HepG2 (cell line): Measurements from ENCODE around the gene USP25. TPM values are rescaled to one million over a fixed set of nuclear protein-coding genes. Genes with fewer than 3 reads are reported as not detected.
A peak's percentile ranks its signal among the peaks of the same experiment; 100 is the strongest.

Experiments
- ATAC-seq: fragments of 200-7000 bp; cut with Tn5 transposase; 3 replicates; pipeline ENCODE4 v1.9.1; 2020; ENCODE audit warnings: mild to moderate bottlenecking, moderate library complexity
- BruUV-seq: library from RNA; stranded (reverse); fragments of 400-500 nt; replicated peaks from 2 replicates; lab custom pipeline; 2021; lab: Mats Ljungman, UMichigan
- CTCF ChIA-PET: fragments of 300-600 bp; formaldehyde crosslinking; extraction: SDS; loops from one replicate; lab custom pipeline; 2021; ENCODE audit warnings: low total read pairs, inconsistent platforms, low intra/inter-chr PET ratio; lab: Yijun Ruan, JAX
- POLR2A ChIA-PET: fragments of 350-600 bp; sonication (Branson Sonifier 250); formaldehyde crosslinking; loops from one replicate; lab custom pipeline; 2020; ENCODE audit warnings: antibody characterized with exemption, inconsistent platforms; lab: Yijun Ruan, JAX
- DNase-seq: peaks from one replicate; pipeline ENCODE4 v3.0.0-alpha.2; 2015; ENCODE audit warnings: low spot score
- FAIRE-seq: peaks from 3 replicates; lab custom pipeline; 2011; peaks lifted over from hg19 to GRCh38; lab: Jason Lieb, UNC
- H2AFZ ChIP-seq: one replicate; pipeline ENCODE4 v1.6.1; 2011; ENCODE audit warnings: low read length, inconsistent platforms
- H3K27ac ChIP-seq: fragments of 300-600 bp; 3 replicates; pipeline ENCODE4 v1.8.0; 2011; ENCODE audit warnings: mixed run types, mild to moderate bottlenecking, mixed read lengths, low read length, inconsistent platforms; ENCODE audit not compliant: insufficient read depth; ENCODE audit errors: extremely low read length
- H3K27me3 ChIP-seq, 2 experiments: fragments of 200-600 bp in 1 of 2; 2 replicates in 1 of 2; 3 replicates in 1 of 2; pipeline versions ENCODE4 v1.6.0 to v1.8.0; 2011; ENCODE audit warnings: low read length in 2 of 2, mild to moderate bottlenecking in 2 of 2, moderate library complexity in 2 of 2, inconsistent platforms in 1 of 2; ENCODE audit not compliant: insufficient read depth in 2 of 2, control insufficient read depth in 1 of 2
- H3K36me3 ChIP-seq, 2 experiments: fragments of 200-600 bp in 1 of 2; replicated peaks in 1 of 2; 2 replicates in 1 of 2; 3 replicates in 1 of 2; pipeline versions ENCODE4 v1.5.1 to v1.8.0; 2011; ENCODE audit warnings: low read length in 2 of 2, inconsistent platforms in 1 of 2; ENCODE audit not compliant: insufficient read depth in 2 of 2, control insufficient read depth in 1 of 2
- H3K4me1 ChIP-seq: 2 replicates; pipeline ENCODE4 v1.5.1; 2012; ENCODE audit warnings: low read length, inconsistent platforms; ENCODE audit not compliant: insufficient read depth
- H3K4me2 ChIP-seq: 2 replicates; pipeline ENCODE4 v1.6.0; 2011; ENCODE audit warnings: low read depth, low read length, inconsistent platforms
- H3K4me3 ChIP-seq, 3 experiments: fragments of 200-600 bp in 1 of 3; sonication (generic), shearing (Covaris generic) in 1 of 3; replicated peaks in 1 of 3; 2 replicates each; pipeline ENCODE4 v1.5.1; 2011 to 2016; ENCODE audit warnings: low read length in 3 of 3, inconsistent platforms in 2 of 3, low read depth in 2 of 3, mild to moderate bottlenecking in 2 of 3, control low read depth in 1 of 3, mixed read lengths in 1 of 3; ENCODE audit not compliant: insufficient read depth in 1 of 3
- H3K79me2 ChIP-seq: one replicate; pipeline ENCODE4 v1.6.1; 2011; ENCODE audit warnings: low read length, inconsistent platforms; ENCODE audit not compliant: insufficient read depth
- H3K9ac ChIP-seq: 2 replicates; pipeline ENCODE4 v1.6.0; 2011; ENCODE audit warnings: mild to moderate bottlenecking, low read depth, low read length, inconsistent platforms; ENCODE audit not compliant: insufficient read depth
- H3K9me3 ChIP-seq: 2 replicates; pipeline ENCODE4 v1.5.1; 2012; ENCODE audit warnings: mild to moderate bottlenecking, low read length
- H4K20me1 ChIP-seq: 2 replicates; pipeline ENCODE4 v1.6.0; 2011; ENCODE audit warnings: inconsistent platforms, mild to moderate bottlenecking, low read length, moderate library complexity; ENCODE audit not compliant: insufficient read depth
- MAFF ChIP-seq: IDR thresholded peaks from 2 replicates; pipeline ENCODE4 v1.6.1; 2011; ENCODE audit warnings: low read depth, low read length, improper control_type of control experiment
- MAFK ChIP-seq, 2 experiments: IDR thresholded peaks in 1 of 2; conservative IDR thresholded peaks in 1 of 2; 2 replicates each; pipeline ENCODE4 v1.6.1; 2011; ENCODE audit warnings: improper control_type of control experiment in 2 of 2, low read length in 2 of 2
- PHB2 ChIP-seq: fragments of 450-650 bp; IDR thresholded peaks from 2 replicates; pipeline ENCODE4 v1.6.1; 2018; ENCODE audit not compliant: partially characterized antibody
- POLR2AphosphoS5 ChIP-seq: IDR thresholded peaks from 2 replicates; pipeline ENCODE4 v1.6.1; 2012; ENCODE audit warnings: low read depth, low read length
- ZNF557 ChIP-seq: sonication (generic); formaldehyde crosslinking; IDR thresholded peaks from 2 replicates; pipeline ENCODE4 v1.4.0; 2020; ENCODE audit warnings: missing genetic modification reagents
- ZSCAN20 ChIP-seq: sonication (generic); formaldehyde crosslinking; IDR thresholded peaks from 2 replicates; pipeline ENCODE4 v1.4.0; 2020; ENCODE audit warnings: missing genetic modification reagents, mild to moderate bottlenecking, borderline replicate concordance
- WGBS: methylation state at CpG from one replicate; pipeline ENCODE4 v1.1.6; 2017; ENCODE audit warnings: low lambda C conversion rate; 5-methylcytosine and 5-hydroxymethylcytosine counted together
- in situ Hi-C: cut with HindIII; loops from 2 replicates; pipeline ENCODE4 v1.10.0; 2017; ENCODE audit warnings: low pct_unique_long_range_greater_than_20kb; ENCODE audit not compliant: extremely low pct_ligation_motif_present
- intact Hi-C: fragments of 100-400 bp; cut with micrococcal nuclease; formaldehyde crosslinking; loops from one replicate; pipeline ENCODE4 v1.10.0; 2022; ENCODE audit not compliant: unreplicated experiment
- polyA plus RNA-seq, 8 experiments: library from polyadenylated mRNA; depleted of rRNA in 3 of 8; stranded (reverse) in 7 of 8; unstranded in 1 of 8; fragments of >200 nt; fragmentation: Illumina TruSeq in 4 of 8; extraction: Trizol in 4 of 8; gene quantifications; 2 replicates each; pipeline versions ENCODE4 v1.2.1 to v1.2.3, GENCODE V29; 2011 to 2016; ENCODE audit warnings: low read depth in 4 of 8, missing spikeins in 1 of 8, mixed read lengths in 1 of 8; ENCODE audit not compliant: insufficient read depth in 1 of 8
- total RNA-seq, 5 experiments: library from RNA; depleted of rRNA; stranded (reverse); fragments of >200 nt; fragmentation: Illumina TruSeq; extraction: Trizol; gene quantifications; 2 replicates each; pipeline ENCODE4 v1.2.3, GENCODE V29; 2016; ENCODE audit warnings: low read depth in 1 of 5
- TF ChIP-seq, protein P1 (sequence below): sonication (generic); formaldehyde crosslinking; IDR thresholded peaks from 2 replicates; pipeline ENCODE4 v1.4.0; 2020; ENCODE audit warnings: mild to moderate bottlenecking, missing genetic modification reagents, borderline replicate concordance
- TF ChIP-seq, protein P2 (sequence below): sonication (generic); formaldehyde crosslinking; IDR thresholded peaks from 2 replicates; pipeline ENCODE4 v1.4.0; 2020; ENCODE audit warnings: missing genetic modification reagents
- TF ChIP-seq, protein P3 (sequence below): sonication (generic); formaldehyde crosslinking; IDR thresholded peaks from 2 replicates; pipeline ENCODE4 v1.4.0; 2020; ENCODE audit warnings: missing genetic modification reagents, borderline replicate concordance

The USP25 gene
- total and polyA plus RNA-seq, 2 of the 13 experiments (the other 11 are each of a cell fraction or from before 2014, with no cell fraction given) = 12.4 to 26.3 TPM

DNA sequence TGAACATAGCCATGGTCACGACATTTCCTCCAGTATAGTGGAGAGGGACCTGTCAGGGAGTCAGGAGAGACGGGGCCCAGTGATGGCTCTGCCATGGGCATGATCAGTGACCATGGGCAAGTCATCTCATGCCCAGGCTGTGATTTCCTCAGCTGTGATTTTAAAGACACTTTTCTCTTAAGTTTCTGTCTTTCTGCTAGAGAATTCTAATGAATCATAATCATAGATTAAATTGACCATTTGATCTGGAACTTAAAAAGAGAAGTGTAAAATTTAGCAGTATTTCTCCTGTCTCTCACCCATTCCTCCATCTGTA, 112.7 kb downstream of the USP25 start (continued):
- TF ChIP-seq, protein P1, sequence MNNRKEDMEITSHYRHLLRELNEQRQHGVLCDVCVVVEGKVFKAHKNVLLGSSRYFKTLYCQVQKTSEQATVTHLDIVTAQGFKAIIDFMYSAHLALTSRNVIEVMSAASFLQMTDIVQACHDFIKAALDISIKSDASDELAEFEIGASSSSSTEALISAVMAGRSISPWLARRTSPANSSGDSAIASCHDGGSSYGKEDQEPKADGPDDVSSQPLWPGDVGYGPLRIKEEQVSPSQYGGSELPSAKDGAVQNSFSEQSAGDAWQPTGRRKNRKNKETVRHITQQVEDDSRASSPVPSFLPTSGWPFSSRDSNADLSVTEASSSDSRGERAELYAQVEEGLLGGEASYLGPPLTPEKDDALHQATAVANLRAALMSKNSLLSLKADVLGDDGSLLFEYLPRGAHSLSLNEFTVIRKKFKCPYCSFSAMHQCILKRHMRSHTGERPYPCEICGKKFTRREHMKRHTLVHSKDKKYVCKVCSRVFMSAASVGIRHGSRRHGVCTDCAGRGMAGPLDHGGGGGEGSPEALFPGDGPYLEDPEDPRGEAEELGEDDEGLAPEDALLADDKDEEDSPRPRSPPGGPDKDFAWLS (CRISPR knock-in tag) = no peak
- TF ChIP-seq ZSCAN20 (CRISPR knock-in tag) (no peak), POLR2AphosphoS5 (no peak)
- TF ChIP-seq, protein P2, sequence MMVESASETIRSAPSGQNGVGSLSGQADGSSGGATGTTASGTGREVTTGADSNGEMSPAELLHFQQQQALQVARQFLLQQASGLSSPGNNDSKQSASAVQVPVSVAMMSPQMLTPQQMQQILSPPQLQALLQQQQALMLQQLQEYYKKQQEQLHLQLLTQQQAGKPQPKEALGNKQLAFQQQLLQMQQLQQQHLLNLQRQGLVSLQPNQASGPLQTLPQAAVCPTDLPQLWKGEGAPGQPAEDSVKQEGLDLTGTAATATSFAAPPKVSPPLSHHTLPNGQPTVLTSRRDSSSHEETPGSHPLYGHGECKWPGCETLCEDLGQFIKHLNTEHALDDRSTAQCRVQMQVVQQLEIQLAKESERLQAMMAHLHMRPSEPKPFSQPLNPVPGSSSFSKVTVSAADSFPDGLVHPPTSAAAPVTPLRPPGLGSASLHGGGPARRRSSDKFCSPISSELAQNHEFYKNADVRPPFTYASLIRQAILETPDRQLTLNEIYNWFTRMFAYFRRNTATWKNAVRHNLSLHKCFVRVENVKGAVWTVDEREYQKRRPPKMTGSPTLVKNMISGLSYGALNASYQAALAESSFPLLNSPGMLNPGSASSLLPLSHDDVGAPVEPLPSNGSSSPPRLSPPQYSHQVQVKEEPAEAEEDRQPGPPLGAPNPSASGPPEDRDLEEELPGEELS (CRISPR knock-in tag) = no peak

DNA sequence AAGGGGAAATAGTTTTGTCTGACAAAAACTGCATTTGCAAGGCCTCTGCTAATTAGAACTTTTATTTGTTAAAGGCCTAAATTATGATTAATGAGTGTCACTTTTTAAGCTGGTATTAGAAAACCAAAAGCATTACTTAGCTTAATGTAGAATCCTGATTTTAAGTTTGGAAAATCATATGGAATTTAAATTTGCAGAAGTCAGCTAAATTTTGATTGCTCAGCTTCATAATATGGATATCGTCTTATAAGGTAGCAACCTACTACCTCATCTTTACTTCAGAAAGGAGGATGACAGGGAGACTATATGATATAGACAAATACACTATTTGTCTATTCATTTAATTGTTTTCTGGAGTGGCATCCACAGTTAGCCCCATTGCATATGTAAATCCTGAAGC, 114.0 kb downstream of the USP25 start:
- in situ Hi-C loops (no loop called here), intact Hi-C loops (no loop called here)
- ATAC-seq (no peak), DNase-seq (no peak), FAIRE-seq (no peak)
- BruUV-seq = no TSS peak
- no peaks in the 10 kb centered on the region for H4K20me1 ChIP-seq
- H3K27ac ChIP-seq = no peak overlapping the region
- H3K4me2 ChIP-seq = no peak overlapping the region
- peaks cover 2 to 13% of the 10 kb centered on the region in 2 experiments; a peak in 4 of 5 replicates for H3K36me3 ChIP-seq
- H3K4me1 ChIP-seq = no peaks in the 10 kb centered on the region
- CTCF ChIA-PET = no interaction called here
- 94% methylated on average over 1 of the region's 1 CpG for WGBS
- no peak overlapping the region for H2AFZ ChIP-seq
- TF ChIP-seq, protein P3, sequence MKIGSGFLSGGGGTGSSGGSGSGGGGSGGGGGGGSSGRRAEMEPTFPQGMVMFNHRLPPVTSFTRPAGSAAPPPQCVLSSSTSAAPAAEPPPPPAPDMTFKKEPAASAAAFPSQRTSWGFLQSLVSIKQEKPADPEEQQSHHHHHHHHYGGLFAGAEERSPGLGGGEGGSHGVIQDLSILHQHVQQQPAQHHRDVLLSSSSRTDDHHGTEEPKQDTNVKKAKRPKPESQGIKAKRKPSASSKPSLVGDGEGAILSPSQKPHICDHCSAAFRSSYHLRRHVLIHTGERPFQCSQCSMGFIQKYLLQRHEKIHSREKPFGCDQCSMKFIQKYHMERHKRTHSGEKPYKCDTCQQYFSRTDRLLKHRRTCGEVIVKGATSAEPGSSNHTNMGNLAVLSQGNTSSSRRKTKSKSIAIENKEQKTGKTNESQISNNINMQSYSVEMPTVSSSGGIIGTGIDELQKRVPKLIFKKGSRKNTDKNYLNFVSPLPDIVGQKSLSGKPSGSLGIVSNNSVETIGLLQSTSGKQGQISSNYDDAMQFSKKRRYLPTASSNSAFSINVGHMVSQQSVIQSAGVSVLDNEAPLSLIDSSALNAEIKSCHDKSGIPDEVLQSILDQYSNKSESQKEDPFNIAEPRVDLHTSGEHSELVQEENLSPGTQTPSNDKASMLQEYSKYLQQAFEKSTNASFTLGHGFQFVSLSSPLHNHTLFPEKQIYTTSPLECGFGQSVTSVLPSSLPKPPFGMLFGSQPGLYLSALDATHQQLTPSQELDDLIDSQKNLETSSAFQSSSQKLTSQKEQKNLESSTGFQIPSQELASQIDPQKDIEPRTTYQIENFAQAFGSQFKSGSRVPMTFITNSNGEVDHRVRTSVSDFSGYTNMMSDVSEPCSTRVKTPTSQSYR = no peak
- peak; percentile 50; the same call in 1 of the 2 replicates for TF ChIP-seq MAFF
- TF ChIP-seq ZNF557 = no peak
- peak; percentile 41 to 69; a peak in 3 of 4 replicates for TF ChIP-seq MAFK (conservative IDR thresholded peaks at IDR 0.05 in 1 of 2, IDR thresholded peaks at IDR 0.05 in 1 of 2; ENCODE audit: low read length in 2 of 2)
- no peak for TF ChIP-seq PHB2
- no peaks in the 10 kb centered on the region for H3K27me3 ChIP-seq
- no peaks in the 10 kb centered on the region for H3K79me2 ChIP-seq
- H3K9ac ChIP-seq = no peak overlapping the region
- POLR2A ChIA-PET = no interaction called here
- no peaks in the 10 kb centered on the region for H3K9me3 ChIP-seq
- no peak overlapping the region for H3K4me3 ChIP-seq
